T-helper 9 cell (primary cell): Measurements from ENCODE around the gene IQCB1.
"Not testable (repeated sequence)": the region's sequence is repeated elsewhere in the genome, so short reads cannot be mapped to it uniquely, and the experiment has no call there.

Experiments
- DNase-seq: peaks from one replicate; pipeline ENCODE4 v3.0.0-alpha.2; 2020

The IQCB1 gene

GRCh38 chr3:121809249-121809648, 25.6 kb downstream of the IQCB1 start:
- DNase-seq: no peak

- DNase-seq: no peak
Observed at GRCh38 chr3:121803771-121804320, 31.0 kb downstream of the IQCB1 start.

- DNase-seq: no peak
Observed at GRCh38 chr3:121800906-121801305, 34.0 kb downstream of the IQCB1 start.

GRCh38 chr3:121796970-121797369, 37.9 kb downstream of the IQCB1 start:
- DNase-seq: no peak

- DNase-seq: no peak
Observed at GRCh38 chr3:121794264-121794983, 40.4 kb downstream of the IQCB1 start.

GRCh38 chr3:121793078-121793477, 41.8 kb downstream of the IQCB1 start:
- no peak for DNase-seq

GRCh38 chr3:121786485-121786884, 48.4 kb downstream of the IQCB1 start:
- DNase-seq: no peak

GRCh38 chr3:121782784-121783183, 52.1 kb downstream of the IQCB1 start:
- not testable (repeated sequence) for DNase-seq

- DNase-seq: no peak
Observed at GRCh38 chr3:121781611-121782010, 53.2 kb downstream of the IQCB1 start.

GRCh38 chr3:121775095-121775494, 59.8 kb downstream of the IQCB1 start:
- not testable (repeated sequence) for DNase-seq

- no peak for DNase-seq
Observed at GRCh38 chr3:121769246-121769645, 65.6 kb downstream of the IQCB1 start.

- no peak for DNase-seq
Observed at GRCh38 chr3:121768452-121768851, 66.4 kb downstream of the IQCB1 start.

- no peak for DNase-seq
Observed at GRCh38 chr3:121759541-121760202, 75.2 kb downstream of the IQCB1 start.

- DNase-seq: no peak
Observed at GRCh38 chr3:121758727-121759450, 76.0 kb downstream of the IQCB1 start.

GRCh38 chr3:121757812-121758545, 76.9 kb downstream of the IQCB1 start:
- no peak for DNase-seq

- no peak for DNase-seq
Observed at GRCh38 chr3:121757087-121757811, 77.6 kb downstream of the IQCB1 start.

- no peak for DNase-seq
Observed at GRCh38 chr3:121752772-121753171, 82.1 kb downstream of the IQCB1 start.

GRCh38 chr3:121752261-121752660, 82.6 kb downstream of the IQCB1 start:
- no peak for DNase-seq

- DNase-seq: no peak
Observed at GRCh38 chr3:121750087-121750415, 84.8 kb downstream of the IQCB1 start.

- peak; percentile 87 for DNase-seq
Observed at GRCh38 chr3:121749276-121750086, 85.4 kb downstream of the IQCB1 start, which contains the start of gene GOLGB1. TSS of gene GOLGB1 (minus strand) at chr3:121749741. CDS start at chr3:121730971, 18,770 bp downstream.

- no peak for DNase-seq
Observed at GRCh38 chr3:121748680-121749275, 86.1 kb downstream of the IQCB1 start.
